HG02981 (cell line): Measurements from ENCODE around the gene OR8H1.

Source experiments
- ATAC-seq: cut with Tn5 transposase; IDR thresholded peaks from one replicate; pipeline ENCODE4 v1.9.1; 2021; ENCODE audit warnings: mild to moderate bottlenecking, moderate library complexity; ENCODE audit not compliant: unreplicated experiment

Gene OR8H1, protein sequence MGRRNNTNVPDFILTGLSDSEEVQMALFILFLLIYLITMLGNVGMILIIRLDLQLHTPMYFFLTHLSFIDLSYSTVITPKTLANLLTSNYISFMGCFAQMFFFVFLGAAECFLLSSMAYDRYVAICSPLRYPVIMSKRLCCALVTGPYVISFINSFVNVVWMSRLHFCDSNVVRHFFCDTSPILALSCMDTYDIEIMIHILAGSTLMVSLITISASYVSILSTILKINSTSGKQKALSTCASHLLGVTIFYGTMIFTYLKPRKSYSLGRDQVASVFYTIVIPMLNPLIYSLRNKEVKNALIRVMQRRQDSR

DNA sequence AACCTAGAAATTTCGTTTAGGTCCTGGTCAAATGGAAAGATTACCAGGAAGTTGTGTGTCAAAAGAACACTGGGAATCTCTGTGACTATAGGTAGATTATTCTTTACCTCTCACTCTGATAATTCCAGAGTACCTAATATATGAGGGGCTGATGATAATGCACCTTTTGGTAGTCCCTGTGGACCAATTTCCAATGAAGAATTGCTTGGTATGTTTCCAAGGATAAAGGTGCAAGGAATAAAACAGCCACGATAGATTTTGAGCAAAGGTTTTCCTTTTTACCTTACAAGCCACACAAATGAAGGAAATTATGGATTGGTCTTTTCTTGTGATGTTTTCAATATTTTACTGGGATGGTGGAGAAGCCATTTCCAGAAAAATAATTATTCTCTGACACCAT, at the start of gene OR8H1:
TSS of gene OR8H1 (minus strand) at position 101 of the 400 bp plus-strand sequence. CDS start 1,192 bp downstream, outside the sequence.
- no peak for ATAC-seq

DNA sequence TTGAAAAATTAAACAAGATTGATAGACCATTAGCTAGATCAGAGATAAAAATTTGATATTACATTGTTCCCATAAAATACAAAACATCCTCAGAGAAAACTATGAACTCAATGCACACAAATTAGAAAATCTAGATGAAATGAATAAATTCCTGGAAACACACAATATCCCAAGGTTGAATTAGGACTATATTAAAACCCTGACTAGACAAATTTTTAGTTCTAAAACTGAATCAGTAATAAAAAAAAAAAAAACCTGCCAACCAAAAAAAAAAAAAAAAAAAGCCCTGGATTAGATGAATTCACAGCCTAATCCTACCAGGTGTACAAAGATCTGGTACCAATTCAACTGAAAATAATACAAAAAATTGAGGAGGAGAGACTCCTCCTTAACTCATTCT, 48.2 kb upstream of the OR8H1 start:
- no peak for ATAC-seq

DNA sequence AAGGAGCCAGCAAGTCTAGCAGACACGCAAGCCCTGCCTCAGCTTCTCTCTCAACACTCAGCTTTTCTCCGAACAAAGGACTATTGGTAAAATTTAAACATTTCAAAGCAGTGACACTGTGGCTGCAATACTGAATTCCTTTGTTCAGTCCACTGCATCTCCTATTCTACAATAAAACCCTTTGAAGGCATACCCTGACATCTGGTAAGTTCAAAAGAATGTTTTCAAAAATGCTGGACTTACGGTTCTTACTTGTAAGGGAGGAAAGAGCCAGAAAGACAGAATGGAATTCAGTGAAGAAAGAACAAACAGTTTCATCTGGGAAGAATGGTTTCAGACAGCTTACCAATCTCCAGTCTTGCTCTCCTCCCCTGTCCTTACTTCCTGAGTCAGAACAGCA, 41.1 kb upstream of the OR8H1 start:
- ATAC-seq: no peak

- no peak for ATAC-seq
These were observed 39.9 kb upstream of the OR8H1 start for GRCh38 chr11:56331861-56332491.

DNA sequence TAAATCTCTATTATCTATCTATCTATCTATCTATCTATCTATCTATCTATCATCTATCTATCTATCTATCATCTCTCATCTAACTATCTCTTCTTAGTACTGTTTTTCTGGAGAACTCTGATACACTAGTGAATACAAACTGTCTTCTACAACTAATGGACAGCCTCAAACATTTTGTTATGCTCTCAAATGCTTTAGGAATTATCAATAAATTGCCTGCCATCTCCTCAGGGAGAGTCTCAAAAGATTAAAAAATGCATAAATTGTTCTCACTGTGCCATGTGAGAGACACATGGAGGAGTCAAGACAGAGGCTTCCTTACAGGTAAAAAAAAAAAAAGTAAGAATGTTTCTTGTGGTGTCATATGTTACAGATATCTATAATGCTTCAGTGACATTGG, 22.8 kb upstream of the OR8H1 start, which contains the start of gene OR8K3:
TSS of gene OR8K3 (plus strand) at position 301 of the 400 bp plus-strand sequence. CDS start 3,163 bp downstream, outside the sequence.
- ATAC-seq: no peak

DNA sequence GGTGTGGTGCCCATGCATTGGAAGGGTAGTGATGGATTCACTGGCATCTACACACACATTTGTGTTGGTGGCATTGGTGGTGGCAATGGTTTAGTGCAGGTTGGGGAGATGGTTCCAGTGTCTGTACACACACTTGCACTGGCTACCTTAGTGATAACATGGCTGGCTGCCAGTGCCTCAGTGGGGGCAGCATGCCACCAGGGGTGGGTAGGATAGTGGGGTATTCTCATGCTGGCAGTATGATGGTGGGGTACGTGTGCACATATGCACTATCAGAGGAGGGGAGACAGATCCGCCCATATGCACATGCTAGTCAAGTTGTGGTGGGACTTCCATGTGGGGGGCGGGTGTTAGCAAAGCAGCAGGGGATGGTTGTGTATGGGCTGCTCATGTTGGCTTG, 15.8 kb upstream of the OR8H1 start:
- no peak for ATAC-seq

GRCh38 chr11:56296898-56297297, 4.8 kb upstream of the OR8H1 start:
- ATAC-seq: no peak

DNA sequence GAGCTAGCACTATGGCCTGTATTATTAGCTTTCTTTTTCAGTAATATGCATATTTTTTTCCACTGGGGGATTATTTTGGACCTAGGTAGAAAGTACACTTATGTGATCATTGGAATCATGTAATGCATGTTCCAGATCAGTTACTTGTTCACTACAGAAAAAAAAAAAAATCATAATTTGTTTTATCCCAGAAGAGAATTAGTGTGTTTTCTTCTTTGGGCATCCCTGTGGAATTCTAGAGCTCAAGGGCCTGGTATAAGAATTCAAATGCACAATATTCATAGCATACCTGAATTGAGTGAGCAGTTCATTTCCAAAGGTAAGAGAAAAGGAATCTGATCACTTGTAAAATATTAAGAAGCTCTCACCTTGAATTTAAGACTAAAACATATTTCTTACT, 18.2 kb downstream of the OR8H1 start, which contains the start of gene OR5T1:
TSS of gene OR5T1 (plus strand) at position 301 of the 400 bp plus-strand sequence. CDS start 1,485 bp downstream, outside the sequence.
- ATAC-seq: no peak

DNA sequence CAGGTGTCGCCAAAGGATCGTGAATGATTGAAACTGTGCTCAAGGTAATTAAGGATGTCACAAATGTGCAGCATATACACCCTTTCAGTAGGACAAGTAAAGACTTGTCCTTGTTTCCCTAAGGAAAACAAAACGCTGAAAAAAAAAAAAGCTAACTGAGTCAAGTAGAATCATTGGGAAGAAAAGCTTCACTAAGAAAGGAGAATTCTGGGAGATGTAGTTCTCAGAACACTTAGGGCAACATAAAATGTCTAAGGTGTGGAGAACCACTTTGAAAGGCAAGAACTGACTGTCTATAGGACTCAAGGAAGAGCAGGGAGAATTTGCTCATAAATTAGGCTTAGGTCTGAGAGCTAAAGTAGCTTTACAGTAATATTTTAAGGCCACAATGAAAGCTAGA, 21.0 kb downstream of the OR8H1 start:
- ATAC-seq: no peak

- ATAC-seq: no peak
These were observed 40.1 kb downstream of the OR8H1 start, which contains the start of gene OR5T3 for GRCh38 chr11:56251954-56252353. TSS of gene OR5T3 (plus strand) at chr11:56252254. CDS start at chr11:56252254, 0 bp downstream.
